ENCODE data around the gene THOP1. TPM values are rescaled to one million over a fixed set of nuclear protein-coding genes. Genes with fewer than 3 reads are reported as not detected.

The THOP1 gene
- total RNA-seq, 1 donor from 2014 or later, result 45.2 TPM

DNA sequence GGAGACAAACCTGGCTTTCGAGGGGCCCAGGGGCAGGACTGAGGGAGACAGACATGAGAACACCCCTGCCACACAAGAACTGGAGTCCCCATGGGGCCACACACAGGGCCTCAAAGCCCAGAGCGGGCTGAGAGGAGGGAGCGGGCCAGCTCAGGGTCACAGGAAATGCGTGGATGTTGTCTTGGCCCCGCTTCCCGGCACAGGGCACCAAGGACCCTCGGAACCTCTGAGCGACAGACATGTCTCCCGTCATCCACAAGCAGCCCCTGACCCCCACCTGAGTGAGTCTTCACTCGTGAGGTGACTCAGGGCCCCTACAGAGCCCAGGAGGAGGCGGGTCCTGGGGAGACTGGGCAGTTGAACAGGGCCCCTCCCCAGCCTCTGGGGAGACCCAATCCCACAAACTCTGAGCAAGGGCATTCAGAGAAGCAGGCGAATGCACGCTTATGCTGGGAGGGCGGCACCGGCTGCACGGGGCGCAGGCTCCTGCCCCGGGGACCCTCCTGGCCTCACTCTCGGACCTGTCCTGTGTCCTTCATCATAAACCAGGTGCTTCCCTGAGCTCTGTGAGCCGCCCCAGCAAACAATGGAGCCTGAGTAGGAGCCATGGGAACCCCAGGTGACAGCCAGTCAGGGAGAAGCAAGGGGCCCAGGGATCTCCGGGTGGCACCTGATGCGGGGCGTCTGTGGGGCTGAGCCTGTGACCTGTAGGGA, 22.4 kb upstream of the THOP1 start:
- Mint-ChIP-seq H3K4me3 (ENCODE audit: unreplicated experiment) (no peak overlapping the region), H3K27ac (ENCODE audit: unreplicated experiment) (no peak overlapping the region), H3K9me3 (ENCODE audit: unreplicated experiment) (no peaks in the 10 kb centered on the region), H3K4me1 (ENCODE audit: unreplicated experiment) (no peaks in the 10 kb centered on the region), H3K27me3 (ENCODE audit: unreplicated experiment) (no peaks in the 10 kb centered on the region), H3K36me3 (ENCODE audit: unreplicated experiment) (peaks cover 22% of the 10 kb centered on the region)
- no peak for DNase-seq (ENCODE audit: extremely low spot score, unreplicated experiment)
- TF ChIP-seq, protein P1, sequence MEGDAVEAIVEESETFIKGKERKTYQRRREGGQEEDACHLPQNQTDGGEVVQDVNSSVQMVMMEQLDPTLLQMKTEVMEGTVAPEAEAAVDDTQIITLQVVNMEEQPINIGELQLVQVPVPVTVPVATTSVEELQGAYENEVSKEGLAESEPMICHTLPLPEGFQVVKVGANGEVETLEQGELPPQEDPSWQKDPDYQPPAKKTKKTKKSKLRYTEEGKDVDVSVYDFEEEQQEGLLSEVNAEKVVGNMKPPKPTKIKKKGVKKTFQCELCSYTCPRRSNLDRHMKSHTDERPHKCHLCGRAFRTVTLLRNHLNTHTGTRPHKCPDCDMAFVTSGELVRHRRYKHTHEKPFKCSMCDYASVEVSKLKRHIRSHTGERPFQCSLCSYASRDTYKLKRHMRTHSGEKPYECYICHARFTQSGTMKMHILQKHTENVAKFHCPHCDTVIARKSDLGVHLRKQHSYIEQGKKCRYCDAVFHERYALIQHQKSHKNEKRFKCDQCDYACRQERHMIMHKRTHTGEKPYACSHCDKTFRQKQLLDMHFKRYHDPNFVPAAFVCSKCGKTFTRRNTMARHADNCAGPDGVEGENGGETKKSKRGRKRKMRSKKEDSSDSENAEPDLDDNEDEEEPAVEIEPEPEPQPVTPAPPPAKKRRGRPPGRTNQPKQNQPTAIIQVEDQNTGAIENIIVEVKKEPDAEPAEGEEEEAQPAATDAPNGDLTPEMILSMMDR (IDR thresholded peaks at IDR 0.05), result no peak

DNA sequence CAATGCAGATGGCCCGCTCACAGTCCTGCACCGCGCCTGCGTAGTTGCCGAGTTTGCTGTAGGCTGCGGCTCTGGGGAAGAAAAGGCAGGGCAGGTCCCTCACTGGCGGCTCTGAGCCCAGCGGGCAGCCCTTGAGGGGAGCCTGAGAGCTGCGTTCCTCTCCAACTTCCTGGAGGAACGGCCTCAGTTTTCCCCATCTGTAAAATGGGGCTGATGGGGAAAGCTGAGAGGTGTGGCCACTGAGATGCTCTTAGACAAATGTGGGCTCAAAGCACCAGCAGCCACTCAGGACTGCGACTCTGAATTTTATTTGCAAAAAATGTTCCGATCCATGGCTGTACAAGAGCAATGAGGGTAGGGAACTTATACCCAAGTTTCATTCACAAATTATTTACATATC, 21.6 kb upstream of the THOP1 start:
- Mint-ChIP-seq H3K27me3 (ENCODE audit: unreplicated experiment) (no peaks in the 10 kb centered on the region), H3K9me3 (ENCODE audit: unreplicated experiment) (no peaks in the 10 kb centered on the region), H3K4me3 (ENCODE audit: unreplicated experiment) (no peak overlapping the region), H3K36me3 (ENCODE audit: unreplicated experiment) (peaks cover 19% of the 10 kb centered on the region), H3K27ac (ENCODE audit: unreplicated experiment) (no peak overlapping the region), H3K4me1 (ENCODE audit: unreplicated experiment) (no peaks in the 10 kb centered on the region)
- DNase-seq (ENCODE audit: extremely low spot score, unreplicated experiment), result no peak
- TF ChIP-seq, protein P1 (IDR thresholded peaks at IDR 0.05), result no peak

DNA sequence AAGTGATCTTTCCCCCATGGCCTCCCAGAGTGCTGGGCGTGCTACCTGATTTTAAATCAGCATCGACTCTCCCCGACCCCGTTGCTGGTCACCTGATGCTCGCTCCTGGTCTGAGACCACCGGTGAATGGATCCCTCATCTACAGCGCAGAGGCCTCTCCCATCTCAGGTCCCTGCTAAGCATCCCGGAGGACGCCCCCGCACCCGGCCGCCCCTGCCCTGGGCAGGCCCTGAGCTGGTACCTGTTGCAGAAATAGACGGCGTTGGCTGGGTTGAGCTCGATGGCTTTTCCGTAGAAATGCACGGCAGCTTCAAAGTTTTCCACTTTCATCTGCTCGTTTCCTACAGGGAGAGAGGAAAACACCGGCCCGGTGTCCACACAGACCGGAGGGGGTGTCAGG, 20.4 kb upstream of the THOP1 start:
- TF ChIP-seq, protein P1 (IDR thresholded peaks at IDR 0.05), result no peak
- Mint-ChIP-seq H3K27ac (ENCODE audit: unreplicated experiment) (no peak overlapping the region), H3K4me1 (ENCODE audit: unreplicated experiment) (no peaks in the 10 kb centered on the region), H3K4me3 (ENCODE audit: unreplicated experiment) (no peak overlapping the region), H3K27me3 (ENCODE audit: unreplicated experiment) (no peaks in the 10 kb centered on the region), H3K9me3 (ENCODE audit: unreplicated experiment) (no peaks in the 10 kb centered on the region), H3K36me3 (ENCODE audit: unreplicated experiment) (peaks cover 16% of the 10 kb centered on the region)
- DNase-seq (ENCODE audit: extremely low spot score, unreplicated experiment), result no peak

DNA sequence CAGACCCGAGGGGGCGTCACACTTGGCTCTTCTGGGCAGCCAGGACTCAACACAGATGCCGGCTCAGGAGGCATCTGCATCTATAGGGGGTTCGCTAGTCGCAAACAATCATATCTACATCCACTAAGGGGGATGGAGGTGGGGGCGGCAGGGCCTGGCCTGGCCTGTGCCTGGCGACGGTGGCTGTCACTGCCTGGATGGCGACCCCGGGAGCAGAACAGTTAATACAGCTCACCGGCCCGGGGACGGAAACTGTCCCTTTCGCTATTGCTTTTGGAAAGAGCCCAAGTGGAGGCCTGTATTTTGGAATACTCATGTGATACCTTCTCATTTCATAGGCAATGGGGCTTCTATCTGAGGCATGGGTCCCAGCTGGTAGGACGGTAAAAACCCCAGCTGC, 19.9 kb upstream of the THOP1 start:
- Mint-ChIP-seq H3K27me3 (ENCODE audit: unreplicated experiment) (no peaks in the 10 kb centered on the region), H3K9me3 (ENCODE audit: unreplicated experiment) (no peaks in the 10 kb centered on the region), H3K27ac (ENCODE audit: unreplicated experiment) (no peak overlapping the region), H3K4me3 (ENCODE audit: unreplicated experiment) (no peak overlapping the region), H3K36me3 (ENCODE audit: unreplicated experiment) (peaks cover 16% of the 10 kb centered on the region), H3K4me1 (ENCODE audit: unreplicated experiment) (no peaks in the 10 kb centered on the region)
- TF ChIP-seq, protein P1 (IDR thresholded peaks at IDR 0.05), result no peak
- no peak for DNase-seq (ENCODE audit: extremely low spot score, unreplicated experiment)

DNA sequence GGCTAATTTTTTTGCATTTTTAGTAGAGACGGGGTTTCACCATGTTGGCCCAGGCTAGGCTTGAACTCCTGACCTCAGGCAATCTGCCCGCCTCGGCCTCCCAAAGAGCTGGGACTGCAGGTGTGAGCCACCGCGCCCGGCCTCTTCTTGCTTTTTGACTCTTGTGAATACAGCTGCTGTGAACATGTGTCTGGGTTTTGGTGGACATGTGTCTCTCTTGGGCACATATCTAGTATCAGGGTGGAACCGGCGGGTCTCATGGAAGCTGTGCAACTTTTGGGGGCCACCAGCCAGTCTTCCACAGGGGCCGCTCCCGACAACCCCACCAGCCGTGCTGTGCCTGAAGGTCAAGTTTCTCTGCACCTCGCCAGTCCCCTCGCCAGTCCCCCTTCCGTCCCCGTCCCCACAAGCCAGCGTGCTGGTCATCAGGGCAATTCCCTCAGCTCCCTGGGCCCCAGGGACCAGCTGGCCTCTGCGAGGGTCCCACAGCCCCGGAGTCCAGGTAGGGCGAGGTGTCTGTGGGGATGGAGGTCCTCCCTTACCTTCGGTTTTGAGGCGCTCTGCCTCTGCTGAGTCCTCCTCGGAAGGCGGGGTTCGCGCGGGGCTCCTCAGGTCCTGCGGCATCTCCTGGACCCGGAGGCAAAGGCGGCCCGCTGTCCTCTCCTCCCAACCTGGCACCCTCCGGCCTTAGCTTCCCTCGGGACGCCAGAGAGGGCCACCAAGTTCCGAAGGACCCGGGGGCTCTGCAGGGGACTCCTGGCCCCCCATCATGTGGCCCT, 18.5 kb upstream of the THOP1 start:
- H3K4me1 Mint-ChIP-seq (ENCODE audit: unreplicated experiment), result no peaks in the 10 kb centered on the region
- no peak overlapping the region for H3K27ac Mint-ChIP-seq (ENCODE audit: unreplicated experiment)
- TF ChIP-seq, protein P1 (IDR thresholded peaks at IDR 0.05), result no peak
- H3K27me3 Mint-ChIP-seq (ENCODE audit: unreplicated experiment), result no peaks in the 10 kb centered on the region
- DNase-seq (ENCODE audit: extremely low spot score, unreplicated experiment), result no peak
- no peak overlapping the region for H3K4me3 Mint-ChIP-seq (ENCODE audit: unreplicated experiment)
- no peaks in the 10 kb centered on the region for H3K9me3 Mint-ChIP-seq (ENCODE audit: unreplicated experiment)
- peaks cover 12% of the 10 kb centered on the region for H3K36me3 Mint-ChIP-seq (ENCODE audit: unreplicated experiment)
